Nephron (organoid): ENCODE measurements around the gene MAPK13.

Experiments
- H3K27ac Mint-ChIP-seq, 3 experiments: 2 replicates each; pipeline ENCODE4 v1.8.0; 2020; ENCODE audit warnings: mixed read lengths in 3 of 3, mild to moderate bottlenecking in 2 of 3, moderate library complexity in 1 of 3
- H3K27me3 Mint-ChIP-seq: 2 replicates; pipeline ENCODE4 v1.8.0; 2021; ENCODE audit warnings: low read depth, mild to moderate bottlenecking, moderate library complexity, mixed read lengths
- H3K36me3 Mint-ChIP-seq: 2 replicates; pipeline ENCODE4 v1.8.0; 2020; ENCODE audit warnings: low read depth, mixed read lengths
- H3K4me1 Mint-ChIP-seq: 2 replicates; pipeline ENCODE4 v1.8.0; 2020; ENCODE audit warnings: mixed read lengths
- H3K4me3 Mint-ChIP-seq, 3 experiments: 2 replicates each; pipeline ENCODE4 v1.8.0; 2020; ENCODE audit warnings: mild to moderate bottlenecking in 3 of 3, mixed read lengths in 3 of 3, moderate library complexity in 2 of 3
- H3K9me3 Mint-ChIP-seq: 2 replicates; pipeline ENCODE4 v1.8.0; 2020; ENCODE audit warnings: mixed read lengths
- TF ChIP-seq, protein P1 (sequence below), 3 experiments: fragments of 200-600 bp; sonication (generic); IDR thresholded peaks; one replicate each; pipeline ENCODE4 v1.5.0; 2021; ENCODE audit warnings: antibody characterized with exemption in 3 of 3; ENCODE audit not compliant: unreplicated experiment in 3 of 3

The MAPK13 gene

DNA sequence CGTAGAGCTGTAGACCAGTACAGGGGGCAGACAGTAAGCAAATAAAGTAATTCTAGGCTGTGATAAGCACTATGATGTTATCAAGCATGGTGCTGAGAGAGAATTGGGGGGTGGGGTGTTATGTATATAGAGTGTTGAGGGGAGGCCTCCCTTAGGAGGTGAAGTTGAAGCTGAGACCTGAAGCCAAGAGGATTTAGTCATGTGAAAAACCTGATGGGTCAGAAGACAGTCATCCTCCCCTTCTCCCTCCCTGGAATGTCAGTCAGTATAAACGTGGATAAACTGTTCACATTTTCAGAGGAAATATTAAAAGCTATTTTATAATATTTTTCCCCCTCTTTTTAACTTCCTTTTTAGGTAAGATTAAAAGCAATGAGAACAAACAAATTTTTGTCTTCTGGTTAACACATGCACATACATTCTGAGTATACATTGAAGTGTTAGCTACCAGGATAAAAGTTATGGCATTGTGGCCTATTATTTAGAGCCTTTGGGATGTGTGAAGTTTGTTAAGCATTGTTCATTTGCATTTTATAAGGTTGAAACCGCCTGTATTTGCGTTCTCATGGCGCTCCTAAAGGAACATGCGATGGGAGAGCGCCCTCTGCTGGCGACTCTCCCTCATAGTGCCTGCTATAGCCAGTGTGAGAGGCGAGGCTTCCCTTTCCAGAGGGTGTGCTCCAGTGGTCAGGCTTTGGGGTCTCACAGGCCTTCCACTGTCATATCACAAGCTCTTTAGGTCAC, 35.4 kb upstream of the MAPK13 start:
- Mint-ChIP-seq H3K4me1 (peaks cover 33% of the 10 kb centered on the region), H3K36me3 (peaks cover 7% of the 10 kb centered on the region), H3K27ac (peak overlapping the region; percentile 76 to 96 (median 78))

DNA sequence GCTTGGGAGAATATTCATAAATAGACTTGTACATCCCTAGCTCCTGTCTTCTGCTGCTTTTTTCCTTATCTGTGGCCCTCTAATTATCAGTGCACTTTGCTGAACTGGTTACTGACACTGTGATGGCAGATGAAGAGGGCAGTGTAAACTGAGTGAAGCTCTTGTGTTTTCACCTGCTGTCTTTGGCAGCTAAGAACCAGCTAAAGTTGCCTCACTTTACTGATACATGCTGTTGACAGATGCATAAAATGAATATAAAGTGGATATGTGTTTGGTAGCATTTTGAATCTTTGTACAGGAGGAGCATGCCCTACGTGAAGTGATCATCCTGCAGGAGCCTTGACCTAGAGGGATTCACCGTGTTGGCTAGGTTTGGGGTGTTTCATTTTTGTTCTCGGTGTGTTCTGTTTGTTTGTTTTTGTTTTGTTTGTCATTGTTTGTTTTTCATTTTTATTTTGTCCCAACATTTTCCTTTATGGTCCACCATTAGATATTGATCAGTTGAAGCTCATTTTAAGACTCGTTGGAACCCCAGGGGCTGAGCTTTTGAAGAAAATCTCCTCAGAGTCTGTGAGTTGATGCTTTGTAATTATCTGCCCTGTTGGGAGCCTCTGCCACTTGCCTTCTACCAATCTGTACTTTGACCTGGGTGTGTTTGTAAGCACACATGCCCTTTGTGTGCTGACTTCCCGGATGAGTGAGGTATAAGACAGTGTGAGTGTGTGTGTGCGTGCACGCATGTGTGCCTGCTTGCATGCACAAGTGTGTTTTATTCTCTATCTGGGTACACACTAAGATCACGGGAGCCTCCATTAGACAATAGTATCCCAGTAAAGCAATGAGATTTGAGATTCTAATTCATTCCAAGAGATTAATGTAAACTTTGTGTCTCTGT, 34.6 kb upstream of the MAPK13 start:
- H3K27ac Mint-ChIP-seq = peak overlapping the region; percentile 78 to 96 (median 93)
- H3K9me3 Mint-ChIP-seq = no peaks in the 10 kb centered on the region
- peaks cover 13% of the 10 kb centered on the region for H3K36me3 Mint-ChIP-seq
- H3K4me3 Mint-ChIP-seq = no peak overlapping the region
- H3K27me3 Mint-ChIP-seq = no peaks in the 10 kb centered on the region
- peaks cover 34% of the 10 kb centered on the region for H3K4me1 Mint-ChIP-seq
- TF ChIP-seq, protein P1, sequence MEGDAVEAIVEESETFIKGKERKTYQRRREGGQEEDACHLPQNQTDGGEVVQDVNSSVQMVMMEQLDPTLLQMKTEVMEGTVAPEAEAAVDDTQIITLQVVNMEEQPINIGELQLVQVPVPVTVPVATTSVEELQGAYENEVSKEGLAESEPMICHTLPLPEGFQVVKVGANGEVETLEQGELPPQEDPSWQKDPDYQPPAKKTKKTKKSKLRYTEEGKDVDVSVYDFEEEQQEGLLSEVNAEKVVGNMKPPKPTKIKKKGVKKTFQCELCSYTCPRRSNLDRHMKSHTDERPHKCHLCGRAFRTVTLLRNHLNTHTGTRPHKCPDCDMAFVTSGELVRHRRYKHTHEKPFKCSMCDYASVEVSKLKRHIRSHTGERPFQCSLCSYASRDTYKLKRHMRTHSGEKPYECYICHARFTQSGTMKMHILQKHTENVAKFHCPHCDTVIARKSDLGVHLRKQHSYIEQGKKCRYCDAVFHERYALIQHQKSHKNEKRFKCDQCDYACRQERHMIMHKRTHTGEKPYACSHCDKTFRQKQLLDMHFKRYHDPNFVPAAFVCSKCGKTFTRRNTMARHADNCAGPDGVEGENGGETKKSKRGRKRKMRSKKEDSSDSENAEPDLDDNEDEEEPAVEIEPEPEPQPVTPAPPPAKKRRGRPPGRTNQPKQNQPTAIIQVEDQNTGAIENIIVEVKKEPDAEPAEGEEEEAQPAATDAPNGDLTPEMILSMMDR (IDR thresholded peaks at IDR 0.05; ENCODE audit: unreplicated experiment in 3 of 3) = peak in 1 of 3 experiments; percentile 14

More for the DNA sequence above, 35.4 kb upstream of the MAPK13 start:
- Mint-ChIP-seq H3K4me3 (no peak overlapping the region), H3K27me3 (no peaks in the 10 kb centered on the region), H3K9me3 (no peaks in the 10 kb centered on the region)
- TF ChIP-seq, protein P1 (IDR thresholded peaks at IDR 0.05; ENCODE audit: unreplicated experiment in 3 of 3) = peak; percentile 94 to 98 (median 97)

DNA sequence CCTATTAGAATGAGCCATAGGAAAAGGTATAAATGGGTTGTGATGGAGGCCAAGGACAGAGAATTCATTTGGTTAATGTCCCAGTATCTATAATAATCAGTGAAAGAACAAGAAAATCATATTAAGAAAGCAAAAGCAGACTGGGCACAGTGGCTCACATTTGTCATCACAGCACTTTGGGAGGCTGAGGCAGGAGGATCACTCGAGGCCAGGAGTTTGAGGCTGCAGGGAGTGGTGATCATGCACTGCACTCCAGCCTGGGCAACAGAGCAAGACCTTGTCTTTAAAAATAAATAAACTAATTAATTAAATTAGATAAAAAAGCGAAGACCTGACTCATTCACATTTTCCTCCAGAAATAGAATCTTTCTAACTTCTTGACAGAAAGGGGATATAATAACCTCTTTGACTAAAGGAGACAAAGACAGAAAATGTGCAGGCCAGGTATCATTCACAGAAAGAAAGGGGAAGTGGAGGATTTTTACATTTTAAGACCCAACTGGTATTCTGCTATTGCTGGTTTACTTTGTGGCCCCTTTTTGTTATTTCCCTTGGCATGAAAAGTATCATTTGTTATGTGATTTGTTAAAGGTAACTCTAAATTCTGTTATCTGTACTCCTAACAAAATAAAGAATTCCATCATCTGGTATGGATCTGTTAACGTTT, 31.9 kb upstream of the MAPK13 start:
- Mint-ChIP-seq H3K27me3 (no peaks in the 10 kb centered on the region), H3K36me3 (peaks cover 22% of the 10 kb centered on the region), H3K4me1 (peaks cover 34% of the 10 kb centered on the region), H3K27ac (peak overlapping the region in 2 of 3 experiments; percentile 11 to 43), H3K9me3 (no peaks in the 10 kb centered on the region), H3K4me3 (no peak overlapping the region)
- TF ChIP-seq, protein P1 (IDR thresholded peaks at IDR 0.05; ENCODE audit: unreplicated experiment in 3 of 3) = no peak

DNA sequence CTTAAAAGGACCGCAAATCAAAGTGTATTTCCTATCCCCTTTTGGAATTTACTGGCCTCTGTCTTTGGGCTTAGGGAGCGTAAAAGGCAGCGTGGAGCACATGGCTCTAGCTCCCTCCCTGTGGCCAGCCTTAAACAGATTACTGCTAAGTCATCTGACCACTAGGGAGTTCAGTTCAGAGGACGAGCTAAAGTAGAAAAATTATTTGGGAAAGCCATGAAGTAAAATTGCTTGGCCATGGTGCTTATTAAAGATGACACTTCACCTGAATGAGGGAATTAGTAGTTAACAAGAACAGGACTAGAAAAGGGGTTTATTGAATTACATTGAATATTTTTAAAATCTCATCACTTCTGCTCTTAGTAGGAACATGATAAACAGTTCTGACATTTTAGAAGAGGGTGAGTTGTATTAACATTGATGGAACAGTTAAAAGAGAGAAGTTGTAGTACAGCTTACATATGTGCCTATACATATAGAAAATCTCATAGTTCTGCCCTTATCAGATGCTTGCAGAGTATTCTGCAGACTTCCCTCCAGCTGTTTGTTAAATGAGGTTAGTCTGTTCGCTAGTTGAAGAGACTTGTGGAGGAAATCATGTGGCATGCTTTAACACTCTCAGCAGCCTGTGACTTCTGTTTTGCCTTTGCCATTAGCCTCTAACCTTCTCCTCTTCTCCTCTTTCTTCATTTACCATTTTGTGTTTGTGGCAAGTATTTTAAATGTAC, 31.2 kb upstream of the MAPK13 start:
- H3K4me3 Mint-ChIP-seq = no peak overlapping the region
- peaks cover 29% of the 10 kb centered on the region for H3K36me3 Mint-ChIP-seq
- peaks cover 34% of the 10 kb centered on the region for H3K4me1 Mint-ChIP-seq
- TF ChIP-seq, protein P1 (IDR thresholded peaks at IDR 0.05; ENCODE audit: unreplicated experiment in 3 of 3) = no peak
- no peaks in the 10 kb centered on the region for H3K9me3 Mint-ChIP-seq
- no peaks in the 10 kb centered on the region for H3K27me3 Mint-ChIP-seq
- H3K27ac Mint-ChIP-seq = peak overlapping the region in 2 of 3 experiments; percentile 11 to 43

DNA sequence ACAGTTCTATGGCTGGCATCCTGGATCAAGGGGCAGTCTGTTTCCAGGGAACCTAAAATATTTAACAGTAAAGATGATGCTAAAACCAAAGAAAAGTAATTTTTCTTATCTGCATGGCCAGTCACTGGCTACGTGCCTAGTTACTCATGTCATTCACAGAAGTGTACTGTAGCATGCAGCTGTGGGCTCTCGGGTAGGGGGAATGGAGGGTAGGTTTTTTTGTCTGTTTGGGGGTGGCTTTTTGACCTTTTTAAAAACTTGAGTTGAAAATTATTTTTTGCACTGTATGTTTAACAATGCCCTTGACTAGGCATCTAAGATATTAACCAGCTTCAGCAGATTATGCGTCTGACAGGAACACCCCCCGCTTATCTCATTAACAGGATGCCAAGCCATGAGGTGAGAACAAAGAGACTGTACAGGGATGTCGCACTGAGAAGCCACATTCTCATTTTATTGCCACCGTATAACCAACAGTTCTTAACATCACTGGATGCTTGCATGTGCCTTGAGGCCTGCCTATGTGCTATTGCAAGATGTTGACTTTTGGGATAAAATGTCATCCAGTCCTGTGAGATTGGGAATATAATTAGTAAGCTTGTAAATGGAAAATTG, 30.3 kb upstream of the MAPK13 start:
- Mint-ChIP-seq H3K27ac (no peak overlapping the region), H3K4me3 (no peak overlapping the region), H3K27me3 (no peaks in the 10 kb centered on the region), H3K36me3 (peaks cover 31% of the 10 kb centered on the region), H3K4me1 (peaks cover 28% of the 10 kb centered on the region), H3K9me3 (no peaks in the 10 kb centered on the region)
- TF ChIP-seq, protein P1 (IDR thresholded peaks at IDR 0.05; ENCODE audit: unreplicated experiment in 3 of 3) = no peak
